WTC11 (cell line): Measurements from ENCODE around the gene FBXO15.

Experiments
- ATF2 ChIP-seq: sonication (generic); formaldehyde crosslinking; IDR thresholded peaks from 2 replicates; pipeline ENCODE4 v1.8.1; 2022; ENCODE audit warnings: low read depth, missing genetic modification reagents, borderline replicate concordance
- CBFB ChIP-seq: sonication (generic); formaldehyde crosslinking; IDR thresholded peaks from 2 replicates; pipeline ENCODE4 v1.8.1; 2022; ENCODE audit warnings: mild to moderate bottlenecking, low read depth, missing genetic modification reagents
- CTCF ChIP-seq: fragments of 200-600 bp; IDR thresholded peaks from 2 replicates; pipeline ENCODE4 v1.8.0; 2022; ENCODE audit warnings: antibody characterized with exemption
- PREB ChIP-seq: sonication (generic); formaldehyde crosslinking; IDR thresholded peaks from 2 replicates; pipeline ENCODE4 v1.8.1; 2022; ENCODE audit warnings: mild to moderate bottlenecking, missing genetic modification reagents, moderate library complexity, borderline replicate concordance
- TEAD1 ChIP-seq: sonication (generic); formaldehyde crosslinking; IDR thresholded peaks from 2 replicates; pipeline ENCODE4 v1.8.0; 2022; ENCODE audit warnings: mild to moderate bottlenecking, missing genetic modification reagents
- ZNF532 ChIP-seq: fragments of 250-450 bp; sonication (Bioruptor Pico); IDR thresholded peaks from 2 replicates; pipeline ENCODE4 v1.9.0; 2021; ENCODE audit warnings: mild to moderate bottlenecking, borderline replicate concordance

- TF ChIP-seq CTCF (no peak; the same call in 1 of the 2 replicates), CBFB (CRISPR knock-in tag) (no peak), ZNF532 (CRISPR knock-in tag) (no peak), TEAD1 (CRISPR knock-in tag) (no peak), PREB (CRISPR knock-in tag) (no peak), ATF2 (CRISPR knock-in tag) (no peak)
Observed at GRCh38 chr18:74081966-74082741, 65.5 kb downstream of the FBXO15 start.
